ENCODE results near the gene RAB35.

DNA sequence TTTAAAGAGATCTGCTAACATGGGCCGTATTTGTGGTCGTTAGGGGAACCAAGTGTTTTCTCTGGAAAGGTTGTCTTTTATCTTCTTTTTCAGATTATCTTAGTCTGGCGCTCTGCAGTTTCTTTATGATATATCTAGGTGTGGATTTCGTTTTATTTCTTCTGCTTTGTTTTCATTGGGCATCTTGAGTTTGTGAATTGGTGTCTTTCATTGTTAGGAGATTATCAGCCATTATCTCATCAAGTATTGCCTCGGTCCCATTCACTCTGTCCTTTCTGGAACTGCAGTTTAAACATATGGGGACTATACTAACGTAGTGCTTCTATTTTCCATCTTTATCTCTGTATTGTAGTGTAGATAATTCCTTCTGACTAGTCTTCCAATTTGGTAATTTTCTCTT lies 67.1 kb downstream of the RAB35 start:
- no peak for TF ChIP-seq POLR2AphosphoS5 (IDR thresholded peaks at IDR 0.05)
- TF ChIP-seq, protein P1, sequence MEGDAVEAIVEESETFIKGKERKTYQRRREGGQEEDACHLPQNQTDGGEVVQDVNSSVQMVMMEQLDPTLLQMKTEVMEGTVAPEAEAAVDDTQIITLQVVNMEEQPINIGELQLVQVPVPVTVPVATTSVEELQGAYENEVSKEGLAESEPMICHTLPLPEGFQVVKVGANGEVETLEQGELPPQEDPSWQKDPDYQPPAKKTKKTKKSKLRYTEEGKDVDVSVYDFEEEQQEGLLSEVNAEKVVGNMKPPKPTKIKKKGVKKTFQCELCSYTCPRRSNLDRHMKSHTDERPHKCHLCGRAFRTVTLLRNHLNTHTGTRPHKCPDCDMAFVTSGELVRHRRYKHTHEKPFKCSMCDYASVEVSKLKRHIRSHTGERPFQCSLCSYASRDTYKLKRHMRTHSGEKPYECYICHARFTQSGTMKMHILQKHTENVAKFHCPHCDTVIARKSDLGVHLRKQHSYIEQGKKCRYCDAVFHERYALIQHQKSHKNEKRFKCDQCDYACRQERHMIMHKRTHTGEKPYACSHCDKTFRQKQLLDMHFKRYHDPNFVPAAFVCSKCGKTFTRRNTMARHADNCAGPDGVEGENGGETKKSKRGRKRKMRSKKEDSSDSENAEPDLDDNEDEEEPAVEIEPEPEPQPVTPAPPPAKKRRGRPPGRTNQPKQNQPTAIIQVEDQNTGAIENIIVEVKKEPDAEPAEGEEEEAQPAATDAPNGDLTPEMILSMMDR (IDR thresholded peaks at IDR 0.05): no peak
- TF ChIP-seq POLR2A (IDR thresholded peaks at IDR 0.05): no peak

All from sigmoid colon (tissue), 4 donors.